Lower leg skin (tissue), 3 donors: ENCODE data around the gene CCDC34.

Source experiments
- POLR2A ChIP-seq, 2 donors: fragments of 450-650 bp; IDR thresholded peaks; one replicate each; pipeline ENCODE4 v1.6.1; 2016 to 2017; ENCODE audit warnings: antibody characterized with exemption in 2 of 2, mild to moderate bottlenecking in 1 of 2, moderate library complexity in 1 of 2
- TF ChIP-seq, protein P1 (sequence below), 3 donors: fragments of 450-650 bp; IDR thresholded peaks; one replicate each; pipeline ENCODE4 v1.5.1; 2016; ENCODE audit warnings: antibody characterized with exemption in 3 of 3, mild to moderate bottlenecking in 3 of 3, moderate library complexity in 2 of 3

DNA sequence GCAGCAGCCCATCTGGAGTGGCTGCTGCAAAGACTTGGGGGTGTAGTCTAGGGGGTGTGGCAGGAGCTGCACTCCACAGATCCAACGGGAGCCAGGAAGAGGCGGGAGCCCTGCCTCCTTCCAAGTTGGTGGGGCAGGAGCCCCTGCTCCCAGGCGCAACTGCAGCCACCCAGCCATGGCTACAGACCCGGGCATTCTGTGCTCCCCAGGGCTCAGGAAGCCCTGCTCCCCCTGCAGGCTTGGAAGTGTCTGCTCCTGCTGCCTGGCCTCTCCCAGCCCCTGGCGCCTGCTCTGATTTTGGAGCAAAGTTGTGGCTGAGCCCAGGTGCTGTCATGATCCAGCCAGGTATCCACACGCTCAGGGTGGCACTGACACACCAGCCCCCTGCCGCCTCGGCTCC is 58.5 kb downstream of the CCDC34 start:
- TF ChIP-seq, protein P1, sequence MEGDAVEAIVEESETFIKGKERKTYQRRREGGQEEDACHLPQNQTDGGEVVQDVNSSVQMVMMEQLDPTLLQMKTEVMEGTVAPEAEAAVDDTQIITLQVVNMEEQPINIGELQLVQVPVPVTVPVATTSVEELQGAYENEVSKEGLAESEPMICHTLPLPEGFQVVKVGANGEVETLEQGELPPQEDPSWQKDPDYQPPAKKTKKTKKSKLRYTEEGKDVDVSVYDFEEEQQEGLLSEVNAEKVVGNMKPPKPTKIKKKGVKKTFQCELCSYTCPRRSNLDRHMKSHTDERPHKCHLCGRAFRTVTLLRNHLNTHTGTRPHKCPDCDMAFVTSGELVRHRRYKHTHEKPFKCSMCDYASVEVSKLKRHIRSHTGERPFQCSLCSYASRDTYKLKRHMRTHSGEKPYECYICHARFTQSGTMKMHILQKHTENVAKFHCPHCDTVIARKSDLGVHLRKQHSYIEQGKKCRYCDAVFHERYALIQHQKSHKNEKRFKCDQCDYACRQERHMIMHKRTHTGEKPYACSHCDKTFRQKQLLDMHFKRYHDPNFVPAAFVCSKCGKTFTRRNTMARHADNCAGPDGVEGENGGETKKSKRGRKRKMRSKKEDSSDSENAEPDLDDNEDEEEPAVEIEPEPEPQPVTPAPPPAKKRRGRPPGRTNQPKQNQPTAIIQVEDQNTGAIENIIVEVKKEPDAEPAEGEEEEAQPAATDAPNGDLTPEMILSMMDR (IDR thresholded peaks at IDR 0.05) = no peak
- no peak for TF ChIP-seq POLR2A (IDR thresholded peaks at IDR 0.05)
